Mesothelial cell of epicardium (in vitro differentiated cells): ENCODE data around the gene ZFP90. TPM values are rescaled to one million over a fixed set of nuclear protein-coding genes. Genes with fewer than 3 reads are reported as not detected.

Experiments used
- DNase-seq, 2 experiments: peaks; one replicate each; pipeline ENCODE4 v3.0.0; 2021; ENCODE audit warnings: low spot score in 2 of 2; ENCODE audit not compliant: unreplicated experiment in 2 of 2
- H3K27ac Mint-ChIP-seq: 2 replicates; pipeline ENCODE4 v1.8.0; 2021; ENCODE audit warnings: mixed read lengths
- H3K27me3 Mint-ChIP-seq: 2 replicates; pipeline ENCODE4 v1.8.0; 2021; ENCODE audit warnings: low read depth, mixed read lengths
- H3K36me3 Mint-ChIP-seq: 2 replicates; pipeline ENCODE4 v1.8.0; 2021; ENCODE audit warnings: mixed read lengths
- H3K4me1 Mint-ChIP-seq: 2 replicates; pipeline ENCODE4 v1.8.0; 2021; ENCODE audit warnings: mixed read lengths
- H3K4me3 Mint-ChIP-seq: 2 replicates; pipeline ENCODE4 v1.8.0; 2021; ENCODE audit warnings: mild to moderate bottlenecking, moderate library complexity, mixed read lengths
- H3K9me3 Mint-ChIP-seq: 2 replicates; pipeline ENCODE4 v1.8.0; 2021; ENCODE audit warnings: mixed read lengths
- total RNA-seq: library from RNA; stranded (reverse); gene quantifications from 3 replicates; pipeline ENCODE4 v1.2.1, GENCODE V29; 2021
- TF ChIP-seq, protein P1 (sequence below): fragments of 200-600 bp; sonication (generic); IDR thresholded peaks from one replicate; pipeline ENCODE4 v1.5.0; 2021; ENCODE audit warnings: antibody characterized with exemption; ENCODE audit not compliant: unreplicated experiment

Gene ZFP90
- total RNA-seq, 1 donor from 2014 or later: 45.2 TPM

DNA sequence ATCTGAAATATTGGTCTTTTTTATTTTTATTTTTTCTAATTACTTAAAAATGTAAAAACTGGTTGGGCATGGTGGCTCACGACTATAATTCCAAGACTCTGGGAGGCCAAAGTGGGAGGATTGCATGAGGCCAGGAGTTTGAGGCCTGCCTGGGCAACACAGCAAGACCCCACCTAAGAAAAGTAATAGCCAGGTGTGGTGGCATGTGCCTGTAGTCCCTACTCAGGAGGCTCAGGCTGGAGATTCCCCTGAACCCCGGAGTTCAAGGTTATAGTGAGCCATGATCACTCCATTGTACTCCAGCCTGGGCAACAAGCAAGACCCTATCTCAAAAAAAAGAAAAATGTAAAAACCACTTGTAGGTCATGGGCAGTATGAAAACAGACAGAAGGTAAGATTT, 69.2 kb downstream of the ZFP90 start:
- DNase-seq: no peak
- Mint-ChIP-seq H3K36me3 (no peaks in the 10 kb centered on the region), H3K27me3 (no peaks in the 10 kb centered on the region), H3K9me3 (peaks cover 7% of the 10 kb centered on the region), H3K4me3 (no peak overlapping the region), H3K27ac (no peak overlapping the region), H3K4me1 (peaks cover 11% of the 10 kb centered on the region)
- TF ChIP-seq, protein P1, sequence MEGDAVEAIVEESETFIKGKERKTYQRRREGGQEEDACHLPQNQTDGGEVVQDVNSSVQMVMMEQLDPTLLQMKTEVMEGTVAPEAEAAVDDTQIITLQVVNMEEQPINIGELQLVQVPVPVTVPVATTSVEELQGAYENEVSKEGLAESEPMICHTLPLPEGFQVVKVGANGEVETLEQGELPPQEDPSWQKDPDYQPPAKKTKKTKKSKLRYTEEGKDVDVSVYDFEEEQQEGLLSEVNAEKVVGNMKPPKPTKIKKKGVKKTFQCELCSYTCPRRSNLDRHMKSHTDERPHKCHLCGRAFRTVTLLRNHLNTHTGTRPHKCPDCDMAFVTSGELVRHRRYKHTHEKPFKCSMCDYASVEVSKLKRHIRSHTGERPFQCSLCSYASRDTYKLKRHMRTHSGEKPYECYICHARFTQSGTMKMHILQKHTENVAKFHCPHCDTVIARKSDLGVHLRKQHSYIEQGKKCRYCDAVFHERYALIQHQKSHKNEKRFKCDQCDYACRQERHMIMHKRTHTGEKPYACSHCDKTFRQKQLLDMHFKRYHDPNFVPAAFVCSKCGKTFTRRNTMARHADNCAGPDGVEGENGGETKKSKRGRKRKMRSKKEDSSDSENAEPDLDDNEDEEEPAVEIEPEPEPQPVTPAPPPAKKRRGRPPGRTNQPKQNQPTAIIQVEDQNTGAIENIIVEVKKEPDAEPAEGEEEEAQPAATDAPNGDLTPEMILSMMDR: no peak

DNA sequence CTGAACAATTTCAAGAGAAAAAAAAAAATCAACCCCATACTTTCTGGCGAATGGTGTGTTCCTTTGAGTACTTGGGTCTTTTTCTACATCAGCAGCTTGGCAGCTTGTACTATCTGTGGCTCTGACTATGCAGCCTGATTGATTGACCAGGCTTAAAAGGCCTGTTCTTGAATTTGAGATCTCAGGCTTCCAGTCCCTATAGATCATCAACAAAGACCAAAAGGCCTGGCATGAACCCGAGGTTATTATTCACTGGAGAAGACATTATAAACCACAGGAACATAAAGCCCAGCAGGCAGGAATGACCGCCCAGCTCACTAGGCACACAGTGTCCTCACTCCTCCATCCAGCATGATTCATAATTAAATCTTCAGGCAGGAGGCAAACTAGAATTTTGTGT, 73.9 kb downstream of the ZFP90 start:
- DNase-seq: no peak
- peaks cover 2% of the 10 kb centered on the region for H3K27me3 Mint-ChIP-seq
- no peaks in the 10 kb centered on the region for H3K4me1 Mint-ChIP-seq
- no peak overlapping the region for H3K27ac Mint-ChIP-seq
- H3K4me3 Mint-ChIP-seq: no peak overlapping the region
- TF ChIP-seq, protein P1: no peak
- H3K9me3 Mint-ChIP-seq: peaks cover 20% of the 10 kb centered on the region
- H3K36me3 Mint-ChIP-seq: peaks cover 2% of the 10 kb centered on the region

DNA sequence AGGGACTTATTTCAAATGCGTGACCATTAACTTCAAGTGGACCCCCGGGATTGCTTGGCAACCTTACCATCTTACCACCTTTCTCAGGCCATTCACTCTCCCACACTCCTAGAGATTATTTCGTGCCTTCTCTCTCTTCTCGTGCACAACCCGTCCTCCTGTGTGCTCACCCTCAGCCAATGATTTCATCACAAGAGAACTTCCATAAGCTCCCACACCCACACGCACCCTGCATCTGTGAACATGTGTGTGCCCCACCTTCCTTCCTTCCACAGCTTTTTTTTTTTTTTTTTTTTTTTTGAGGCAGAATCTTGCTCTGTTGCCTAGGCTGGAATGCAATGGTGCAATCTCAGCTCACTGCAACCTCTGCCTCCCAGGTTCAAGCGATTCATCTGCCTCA, 78.6 kb downstream of the ZFP90 start:
- no peak overlapping the region for H3K27ac Mint-ChIP-seq
- peaks cover 2% of the 10 kb centered on the region for H3K36me3 Mint-ChIP-seq
- no peak overlapping the region for H3K4me3 Mint-ChIP-seq
- H3K9me3 Mint-ChIP-seq: peaks cover 17% of the 10 kb centered on the region
- TF ChIP-seq, protein P1: no peak
- peaks cover 2% of the 10 kb centered on the region for H3K27me3 Mint-ChIP-seq
- no peaks in the 10 kb centered on the region for H3K4me1 Mint-ChIP-seq
- no peak for DNase-seq

Other genes starting within 250 kb of the ZFP90 start
- 20.4 to 23.3 TPM (median 22.7 TPM) in 3 replicates for gene SLC7A6OS, start 228.3 kb upstream of the ZFP90 start, total RNA-seq
- gene PRMT7, start 228.3 kb upstream of the ZFP90 start, total RNA-seq: 69.7 to 77.9 TPM (median 71.8 TPM) in 3 replicates
- gene SMPD3, start 90.8 kb upstream of the ZFP90 start, total RNA-seq: 0.14 to 0.20 TPM (median 0.18 TPM) in 3 replicates
- 179 to 180 TPM (median 180 TPM) in 3 replicates for gene CDH3, start 106.0 kb downstream of the ZFP90 start, total RNA-seq
- gene CDH1, start 198.0 kb downstream of the ZFP90 start, total RNA-seq: 214 to 236 TPM (median 219 TPM) in 3 replicates